Left hindlimb (tissue), 1 donor: ENCODE results near the gene KSR1.
"Not testable (repeated sequence)": the region's sequence is repeated elsewhere in the genome, so short reads cannot be mapped to it uniquely, and the experiment has no call there.

Source experiments
- DNase-seq: peaks from one replicate; pipeline ENCODE4 v3.0.0-alpha.2; 2018

Gene KSR1

DNA sequence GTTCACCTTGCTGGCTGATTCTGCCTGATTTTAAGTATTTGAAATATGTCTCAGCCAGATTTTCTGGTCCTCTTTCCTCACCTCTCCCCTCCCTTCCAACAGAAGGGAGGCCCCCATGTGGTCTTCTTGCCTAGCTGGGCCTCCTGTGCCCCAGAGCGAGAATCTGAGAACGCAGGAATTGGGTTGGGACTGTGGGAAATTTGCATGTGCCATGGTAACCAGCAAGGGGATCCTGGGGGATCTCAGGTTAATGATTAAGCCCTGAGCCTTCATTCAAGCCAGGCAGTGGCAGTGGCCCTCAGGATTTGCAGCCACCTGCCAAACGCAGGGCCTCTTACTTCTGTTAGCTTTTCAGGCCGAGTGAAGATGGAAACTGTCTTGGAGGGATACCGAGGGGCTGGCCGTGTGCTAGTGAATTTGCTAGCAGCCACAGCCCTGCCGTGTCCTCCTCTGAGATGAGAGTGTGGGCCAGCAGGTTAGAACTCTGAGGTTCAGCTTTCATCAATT lies 40.2 kb downstream of the KSR1 start:
- DNase-seq: no peak

DNA sequence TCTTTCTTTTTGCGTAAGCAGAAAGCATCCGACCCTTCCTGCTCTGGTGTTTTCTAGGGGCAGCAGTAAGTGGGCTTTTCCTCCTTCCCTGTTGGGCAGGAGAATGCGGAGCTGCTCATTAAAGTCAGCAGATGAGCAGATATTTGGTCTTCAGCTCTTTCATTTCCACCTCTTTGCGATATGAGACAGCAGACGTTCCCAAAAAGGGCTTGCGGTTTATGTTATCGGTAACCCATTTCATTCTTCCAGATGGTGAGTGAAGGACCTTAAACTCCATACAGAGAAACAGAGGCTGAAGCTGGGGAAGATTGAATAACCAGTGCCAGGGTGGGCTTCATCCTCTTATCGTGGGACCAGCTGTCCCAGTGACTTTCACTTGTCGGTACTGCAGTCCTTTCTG lies 40.7 kb downstream of the KSR1 start:
- DNase-seq: no peak

DNA sequence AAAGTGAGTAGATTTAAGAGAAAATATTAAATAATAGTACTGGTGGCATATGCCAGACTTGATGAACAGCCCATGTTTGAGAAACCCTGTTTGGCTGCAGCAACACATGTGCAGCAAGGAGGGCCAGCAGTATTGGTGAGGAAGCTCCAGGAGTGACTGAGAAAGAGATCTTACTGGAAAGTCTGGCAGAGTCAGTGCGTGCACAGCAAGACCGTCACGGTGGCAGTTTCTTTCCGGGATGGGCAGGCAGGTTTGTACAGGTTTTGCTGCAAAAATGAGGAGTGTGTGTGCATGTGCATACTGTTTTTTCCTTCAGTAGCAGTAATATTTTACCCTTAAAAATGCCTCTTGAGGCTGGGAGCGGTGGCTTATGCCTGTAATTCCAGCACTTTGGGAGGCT lies 41.4 kb downstream of the KSR1 start:
- no peak for DNase-seq

DNA sequence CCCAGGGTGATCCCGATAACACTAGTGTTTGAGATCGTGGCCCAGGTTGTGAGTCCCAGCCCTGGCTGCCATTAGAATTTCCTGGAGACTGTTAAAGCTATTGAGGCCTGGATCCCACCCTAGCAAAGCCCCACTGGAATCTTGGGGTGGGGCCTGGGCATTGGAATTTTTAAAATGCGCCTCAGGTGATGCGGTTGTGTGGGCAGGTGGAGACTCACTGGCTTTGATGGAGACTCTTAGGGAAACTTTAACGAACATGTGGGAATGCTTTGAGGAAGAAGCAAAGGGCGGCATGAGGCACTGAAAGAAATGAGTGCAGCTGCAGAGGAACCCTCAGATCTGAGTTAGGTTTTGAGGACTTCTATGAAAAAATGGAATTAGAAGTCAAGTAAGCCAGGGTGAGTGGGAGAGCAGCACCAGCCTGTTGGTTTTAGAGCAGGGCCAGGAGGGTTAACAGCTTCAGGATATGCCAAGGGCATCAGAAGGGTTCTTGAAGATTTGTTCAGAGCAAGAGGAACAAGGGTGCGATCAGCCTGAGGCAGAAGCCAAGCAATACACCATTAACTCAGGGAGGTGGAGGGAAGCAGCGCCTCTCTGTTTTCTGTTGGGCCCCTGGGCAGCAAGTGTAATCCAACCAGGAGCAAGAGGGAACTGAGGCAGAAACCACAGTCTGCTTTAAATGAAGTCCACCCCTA lies 42.5 kb downstream of the KSR1 start:
- no peak for DNase-seq

DNA sequence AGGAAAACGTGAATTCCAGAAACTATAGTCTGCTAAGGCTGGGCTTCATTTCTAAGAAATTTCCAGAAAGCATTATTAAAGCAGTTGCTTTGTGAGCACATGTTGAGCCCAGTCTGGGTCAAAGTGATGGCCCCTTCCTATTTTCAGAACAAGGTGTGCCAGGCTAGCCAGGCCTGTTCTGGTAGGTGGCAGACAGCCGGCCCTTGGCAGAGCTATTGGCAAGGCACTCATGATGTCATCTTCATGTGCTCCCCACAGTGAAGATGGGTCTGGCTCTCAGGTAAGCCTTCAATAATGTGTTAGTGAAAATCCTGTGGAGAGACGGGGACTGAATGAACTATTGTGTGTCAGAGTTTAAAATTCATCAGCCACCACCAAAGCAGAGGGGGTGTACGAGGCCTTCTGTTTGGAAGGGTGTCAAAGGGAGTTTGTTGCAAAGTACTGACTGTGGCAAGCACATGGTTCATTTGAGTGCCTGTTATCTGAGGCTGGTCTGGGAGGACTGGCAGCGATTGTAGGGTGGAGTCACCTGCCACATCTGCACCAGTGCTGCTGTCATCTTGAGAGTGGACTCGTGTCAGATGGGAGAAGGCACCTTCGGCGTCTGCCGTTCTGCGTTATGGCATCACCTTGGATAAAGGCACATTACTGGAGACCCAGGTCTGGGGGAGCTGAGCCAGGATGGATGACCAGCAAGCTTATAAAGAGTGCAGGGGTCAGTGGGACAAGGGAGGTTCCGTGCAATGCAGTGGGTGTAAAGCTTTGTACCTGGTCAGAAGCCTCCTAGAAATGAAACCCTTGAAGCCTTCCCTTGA lies 43.4 kb downstream of the KSR1 start:
- DNase-seq: no peak

DNA sequence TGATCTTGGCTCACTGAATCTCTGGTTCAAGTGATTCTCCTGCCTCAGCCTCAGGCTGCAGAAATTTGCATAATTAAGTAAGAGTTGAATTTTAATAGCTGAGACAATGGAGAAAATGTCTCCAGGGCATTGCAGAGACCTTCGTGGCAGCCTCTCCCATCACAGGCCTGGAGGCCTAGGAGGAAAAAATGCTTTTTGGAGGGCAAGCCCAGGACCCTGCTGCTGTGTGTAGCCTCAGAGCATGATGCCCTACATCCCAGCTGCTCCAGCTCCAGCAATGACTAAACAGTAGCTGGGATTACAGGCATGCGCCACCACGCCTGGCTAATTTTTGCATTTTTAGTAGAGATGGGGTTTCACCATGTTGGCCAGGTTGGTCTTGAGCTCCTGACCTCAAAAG lies 45.1 kb downstream of the KSR1 start:
- DNase-seq: not testable (repeated sequence)

DNA sequence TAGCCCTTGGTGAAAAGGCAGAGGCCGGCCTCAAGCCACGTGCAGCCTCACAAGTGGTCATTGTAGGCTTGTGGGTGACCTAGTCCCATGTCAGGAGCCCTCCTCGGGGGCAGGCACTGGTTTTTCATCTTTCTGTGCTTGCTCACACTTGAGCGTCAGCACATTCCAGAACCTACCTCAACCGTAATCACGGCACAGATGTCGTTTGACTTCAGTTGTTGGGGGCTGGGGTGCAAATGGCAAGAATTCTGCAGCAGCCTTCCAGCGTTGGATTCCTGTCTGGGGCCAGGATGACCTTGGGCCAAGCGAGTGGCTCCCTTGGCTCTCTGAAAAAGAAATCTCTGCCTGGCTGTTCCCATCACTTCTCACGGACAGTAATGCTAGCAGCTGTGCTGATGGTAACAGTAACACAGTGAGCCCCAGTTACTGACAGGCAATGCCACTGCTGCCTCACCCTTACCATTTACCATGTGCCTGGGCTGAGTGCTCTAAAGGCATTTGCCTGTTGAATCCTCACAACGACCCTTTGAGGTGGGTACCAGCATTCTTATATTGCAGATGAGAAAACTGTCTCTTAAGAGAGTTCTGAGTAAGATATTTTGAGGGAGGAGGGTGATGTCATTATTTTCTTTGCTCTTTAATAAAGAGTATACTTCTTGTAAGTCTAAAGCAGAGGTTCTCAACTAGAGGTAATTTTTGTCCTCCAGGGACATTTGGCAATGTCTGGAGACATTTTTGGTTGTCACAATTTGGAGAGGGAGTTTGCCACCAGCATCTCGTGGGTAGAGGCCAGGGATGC lies 46.5 kb downstream of the KSR1 start:
- DNase-seq: peak; percentile 72

DNA sequence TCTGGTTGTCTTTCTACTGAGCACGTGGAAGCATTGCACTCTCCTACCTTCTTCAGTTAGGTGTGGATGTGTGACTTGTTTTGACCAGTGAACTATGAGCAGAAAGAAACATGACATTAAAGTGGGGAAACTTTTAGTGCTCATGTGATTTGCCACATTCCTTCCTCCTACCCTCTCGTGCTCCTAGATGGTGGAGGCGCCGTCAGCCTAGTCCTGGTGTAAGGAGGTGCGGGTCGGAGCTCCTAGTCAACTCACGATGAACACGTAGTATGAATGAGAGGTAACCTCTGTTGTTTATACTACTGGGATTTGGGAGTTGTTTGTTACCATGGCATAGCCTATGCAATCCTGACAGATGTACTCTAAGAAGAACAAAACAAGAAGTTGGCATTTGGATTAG lies 47.4 kb downstream of the KSR1 start:
- no peak for DNase-seq

DNA sequence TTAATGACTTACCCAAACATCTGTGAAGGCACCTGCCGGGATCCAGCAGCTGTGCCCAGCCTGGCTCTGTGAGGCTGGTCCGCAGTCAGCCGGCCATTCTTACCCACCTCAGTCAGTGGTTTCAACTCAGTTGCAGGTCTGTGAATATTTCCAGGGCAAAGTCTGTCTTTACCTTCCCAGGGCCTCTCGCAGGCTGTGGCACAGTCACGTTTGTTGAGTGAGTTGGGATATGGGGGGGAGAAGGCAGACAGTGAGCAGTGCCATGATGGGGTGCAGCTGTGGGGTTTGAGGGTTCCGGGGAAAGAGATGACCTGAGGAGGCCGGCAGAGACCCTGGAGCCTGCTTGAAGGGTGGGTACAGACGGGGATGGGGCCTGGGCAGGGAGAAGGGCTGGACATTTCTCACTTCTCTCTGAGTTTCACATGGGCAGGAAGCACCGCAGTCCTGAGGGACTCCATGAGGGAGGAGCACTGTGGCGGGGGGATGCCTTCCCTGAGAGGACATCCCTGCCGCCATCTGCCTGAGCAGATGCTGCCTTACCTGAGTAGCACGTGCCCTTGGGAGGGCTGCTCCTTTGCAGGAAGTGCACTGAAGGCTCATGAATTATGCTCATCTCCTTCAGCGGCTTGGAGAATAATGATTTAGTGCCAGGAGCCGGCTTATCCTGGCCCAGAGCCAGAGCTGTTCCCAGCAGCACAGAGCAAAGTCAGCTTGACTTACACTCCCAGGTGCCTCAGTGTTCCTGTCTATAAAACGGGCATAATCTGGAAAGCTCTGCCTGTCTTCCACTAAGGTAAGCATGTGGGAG lies 48.1 kb downstream of the KSR1 start:
- no peak for DNase-seq

DNA sequence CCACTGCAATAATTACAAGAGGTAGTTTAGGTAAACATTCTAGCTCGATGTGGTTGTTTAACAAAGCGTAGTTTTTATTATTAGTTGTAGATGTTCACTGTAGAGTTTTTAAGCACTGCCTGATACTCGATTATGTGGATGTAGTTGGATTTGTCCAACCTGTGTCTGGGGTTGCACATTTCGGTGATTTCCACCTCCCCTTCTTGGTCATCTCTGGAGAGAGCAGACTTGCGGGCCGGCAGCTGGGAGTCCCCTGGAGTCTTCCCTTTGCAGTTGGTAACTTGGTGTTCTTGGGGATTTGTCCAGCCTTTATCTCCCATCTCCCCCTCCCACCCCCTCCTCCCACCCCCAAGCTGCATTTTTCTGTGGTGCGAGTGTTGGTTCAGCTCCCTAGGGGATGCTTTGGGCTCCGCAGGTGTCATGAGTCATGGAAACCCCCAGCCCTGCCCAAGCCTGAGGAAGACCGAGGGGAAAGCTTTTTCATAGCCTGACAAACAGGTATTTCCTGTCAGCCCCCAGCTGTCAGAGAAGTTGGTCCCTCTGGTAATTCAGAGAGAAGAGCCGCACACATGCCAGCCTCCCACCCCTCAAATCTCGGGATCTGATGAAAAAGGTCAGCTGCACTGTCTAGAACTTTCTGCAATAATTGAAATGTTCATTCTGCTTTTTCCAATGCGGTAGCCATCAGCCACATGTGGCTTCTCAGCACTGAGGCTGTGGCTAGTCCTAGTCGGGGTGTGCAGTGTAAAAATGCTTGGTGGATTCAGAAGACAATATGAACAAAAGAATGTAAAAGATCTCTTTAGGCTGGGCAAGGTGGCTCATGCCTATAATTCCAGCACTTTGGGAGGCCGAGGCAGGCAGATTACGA lies 50.3 kb downstream of the KSR1 start:
- DNase-seq: no peak

DNA sequence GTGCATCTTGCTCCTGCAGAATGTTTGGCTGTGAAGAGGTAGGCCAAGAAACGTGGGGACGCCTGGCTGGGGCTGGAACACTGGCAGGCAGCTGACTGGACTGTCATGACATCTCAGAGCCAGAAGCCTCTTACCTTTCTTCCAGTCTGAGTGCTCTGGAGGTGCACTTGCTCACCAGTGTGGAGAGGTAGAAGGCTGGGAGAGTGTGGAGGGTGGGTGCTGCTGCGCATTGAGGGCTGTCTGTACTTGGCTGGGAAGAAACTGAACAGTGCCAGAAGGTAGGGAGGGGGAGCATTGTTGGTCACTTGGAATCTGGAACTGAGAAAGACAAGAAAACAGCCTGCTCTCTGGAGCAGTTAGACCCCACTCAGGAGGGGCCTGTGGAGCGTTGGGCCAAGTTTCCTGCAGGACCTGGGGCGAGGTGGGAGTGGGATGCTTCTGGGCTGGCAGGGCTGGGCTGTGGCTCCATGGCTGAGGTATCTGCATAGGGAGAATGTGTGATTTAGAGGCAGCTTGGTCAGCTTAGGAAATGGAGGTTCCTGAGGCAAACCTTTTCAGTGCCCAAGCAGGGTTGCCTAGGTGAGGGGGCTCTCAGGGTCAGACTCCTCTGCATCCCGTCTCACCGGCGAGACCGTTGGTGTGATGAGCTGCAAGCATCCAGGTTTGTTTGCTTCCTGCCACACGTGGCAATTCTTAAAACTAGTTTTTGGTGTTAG lies 55.1 kb downstream of the KSR1 start:
- DNase-seq: no peak

DNA sequence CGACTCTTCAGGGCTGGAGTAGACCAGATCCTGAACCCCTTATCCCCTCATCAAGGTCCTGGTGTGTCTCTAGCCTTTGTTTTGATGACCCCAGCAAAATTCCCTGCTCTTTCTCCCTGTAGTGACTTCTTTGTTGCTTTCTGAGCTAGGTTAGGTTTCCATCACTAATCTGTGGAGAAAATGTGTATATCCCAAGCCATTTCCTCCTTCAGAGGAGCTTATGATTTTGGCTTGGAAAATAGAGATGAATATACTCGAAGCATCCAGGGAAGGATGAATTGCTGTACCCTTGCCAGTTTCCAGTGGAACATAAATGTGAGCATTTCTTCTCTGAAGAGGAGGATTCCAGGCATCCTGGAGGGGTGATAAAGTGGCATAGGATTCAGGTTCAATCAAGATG lies 55.8 kb downstream of the KSR1 start:
- no peak for DNase-seq

DNA sequence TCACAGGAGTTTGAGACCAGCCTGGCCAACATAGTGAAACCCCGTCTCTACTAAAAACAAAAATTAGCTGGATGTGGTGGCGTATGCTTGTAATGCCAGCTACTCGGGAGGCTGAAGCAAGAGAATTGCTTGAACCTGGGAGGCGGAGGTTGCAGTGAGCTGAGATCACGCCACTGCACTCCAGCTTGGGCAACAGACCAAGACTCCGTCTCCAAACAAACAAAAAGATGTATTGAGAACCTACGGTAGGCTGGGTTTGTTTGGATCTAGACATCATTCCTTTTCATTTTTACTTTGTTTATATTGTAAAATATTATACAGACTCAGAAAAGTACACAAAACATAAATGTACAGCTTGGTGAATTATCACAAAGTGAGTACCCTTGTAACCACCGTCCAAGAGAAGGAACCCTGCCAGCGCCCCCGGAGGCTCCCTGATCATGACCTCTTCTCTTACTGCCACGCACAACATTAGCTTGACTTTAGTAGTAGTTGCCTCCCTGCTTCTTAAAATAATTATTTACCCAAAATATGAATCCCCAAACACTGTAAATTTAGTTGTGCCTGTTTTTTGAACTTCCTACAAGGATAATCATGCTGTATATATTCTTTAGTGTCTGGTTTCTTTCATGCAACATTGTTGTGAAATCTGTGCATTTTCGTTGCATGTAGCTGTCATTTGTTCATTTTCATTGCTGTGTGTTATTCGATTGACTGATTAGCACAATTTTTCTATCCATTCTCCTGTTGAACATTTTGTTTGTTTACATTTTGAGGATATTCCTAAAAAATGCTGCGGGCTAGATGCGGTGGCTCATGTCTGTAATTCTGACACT lies 56.5 kb downstream of the KSR1 start:
- no peak for DNase-seq

DNA sequence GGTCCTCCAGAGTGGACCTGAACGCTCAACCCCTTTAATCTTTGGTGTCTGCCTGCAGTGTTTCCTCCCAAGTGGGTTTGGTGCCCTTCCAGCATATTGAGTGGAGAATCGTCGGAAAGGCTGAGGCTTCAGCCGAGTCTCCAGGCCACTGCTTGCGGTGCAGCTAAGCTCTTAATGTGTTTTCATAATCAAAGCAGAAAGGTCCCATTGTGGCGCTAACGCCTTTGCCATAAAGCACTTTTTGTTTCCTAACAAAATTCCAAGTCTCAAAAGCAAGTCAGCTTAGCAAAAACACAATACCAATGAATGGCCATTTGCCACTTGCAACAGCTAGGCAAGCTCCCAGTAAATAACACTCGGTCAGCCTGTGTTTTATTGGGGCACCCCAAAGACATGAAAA lies 57.6 kb downstream of the KSR1 start:
- DNase-seq: no peak

DNA sequence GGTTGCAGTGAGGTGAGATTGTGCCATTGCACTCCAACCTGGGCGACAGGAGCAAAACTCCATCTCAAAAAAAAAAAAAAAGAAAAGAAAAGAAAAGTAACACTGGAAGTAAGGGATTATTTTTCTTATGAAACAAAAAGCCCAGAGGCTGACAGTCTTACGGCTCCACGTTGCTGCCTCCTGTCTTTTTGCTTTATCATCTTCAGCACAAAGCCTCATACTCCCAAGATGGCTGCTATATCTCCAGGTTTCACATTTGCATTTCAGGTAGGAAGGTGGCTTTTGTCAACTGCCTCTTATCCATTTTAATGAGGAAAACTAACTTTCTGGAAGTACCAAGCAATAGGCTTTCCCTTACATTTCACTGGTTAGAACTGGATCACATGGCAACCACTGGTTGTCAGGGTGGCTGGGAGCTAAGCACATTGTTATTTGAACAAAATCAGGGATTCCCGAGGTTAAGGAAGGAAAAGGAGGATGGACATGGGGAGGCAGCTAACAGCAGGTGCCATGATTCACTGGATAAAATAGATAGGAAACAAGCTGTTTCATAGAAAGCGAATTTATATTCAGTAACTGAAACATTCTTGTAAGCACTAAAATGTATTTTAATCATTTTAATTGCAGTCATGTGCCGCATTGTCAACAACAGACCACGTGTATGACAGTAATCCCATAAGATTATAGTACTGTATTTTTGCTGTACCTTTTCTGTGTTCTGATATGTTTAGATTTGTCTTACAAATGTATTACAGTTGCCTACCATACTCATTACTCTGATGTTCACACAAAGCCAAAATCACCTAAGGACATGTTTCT lies 58.6 kb downstream of the KSR1 start:
- DNase-seq: no peak

DNA sequence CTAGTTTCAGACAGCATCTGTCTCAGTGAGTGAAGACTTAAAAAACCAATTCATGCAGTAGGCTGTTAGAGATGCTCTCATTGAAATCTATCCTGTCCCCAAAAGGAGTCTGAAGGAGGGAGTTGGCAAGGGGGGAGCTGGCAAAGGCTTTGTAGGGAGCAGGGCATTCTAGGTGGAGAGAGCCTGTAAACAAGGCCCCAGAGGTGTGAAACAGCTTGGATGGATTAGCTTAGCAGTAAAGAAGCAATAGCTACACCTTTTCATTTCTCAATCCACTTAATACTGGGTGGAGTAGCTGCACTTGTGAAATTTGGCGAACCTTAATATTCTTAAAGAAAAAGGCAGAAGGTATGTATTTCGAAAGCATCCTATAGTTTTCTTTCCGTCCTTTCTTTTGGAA lies 61.8 kb downstream of the KSR1 start:
- DNase-seq: no peak

DNA sequence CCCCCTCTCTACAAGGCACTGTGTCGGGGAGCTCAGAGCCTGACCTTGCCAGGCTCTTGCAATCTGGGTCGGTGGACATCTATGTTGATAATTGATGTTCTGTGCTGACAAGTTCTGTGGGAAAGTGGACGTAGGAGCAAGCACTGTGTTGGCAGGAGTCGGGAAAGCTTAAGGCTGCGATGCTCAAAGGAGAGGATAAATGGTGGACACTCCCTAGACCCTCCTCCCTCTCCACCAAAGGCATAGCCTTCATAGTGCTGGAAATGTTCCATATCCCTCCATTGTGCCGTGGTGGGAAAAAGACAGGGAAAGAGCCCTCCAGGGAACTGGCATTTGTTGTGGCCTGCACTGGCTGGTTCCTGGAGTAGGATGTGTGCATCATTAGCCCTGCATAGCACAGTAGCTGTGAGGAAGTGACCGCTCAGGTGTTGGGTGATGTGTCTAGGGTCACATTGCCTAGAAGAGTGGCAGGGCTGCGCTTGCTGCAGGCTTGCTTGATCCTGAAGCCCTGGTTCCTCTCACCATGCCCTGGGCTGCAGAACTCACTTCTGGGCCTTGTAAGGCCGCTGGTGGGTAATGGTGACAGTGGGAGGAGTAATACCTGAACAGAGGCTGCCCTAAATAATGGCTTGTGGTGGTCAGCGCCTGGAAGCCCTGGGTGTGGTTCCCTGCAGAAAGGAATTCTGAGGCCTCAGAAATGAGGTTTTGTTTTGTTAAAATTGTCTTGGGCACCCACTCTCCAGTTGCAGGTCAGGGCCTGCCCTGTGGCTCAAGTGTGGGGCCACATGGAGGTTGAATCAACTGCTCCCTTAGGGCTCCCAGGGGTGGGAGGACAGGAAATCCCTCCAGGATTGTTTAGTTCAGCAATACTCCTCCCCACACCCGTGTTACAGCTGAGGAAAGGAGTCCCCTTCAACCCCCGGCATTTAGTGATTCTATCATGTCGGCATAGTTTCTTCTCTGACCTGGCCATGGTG lies 62.6 kb downstream of the KSR1 start:
- no peak for DNase-seq

DNA sequence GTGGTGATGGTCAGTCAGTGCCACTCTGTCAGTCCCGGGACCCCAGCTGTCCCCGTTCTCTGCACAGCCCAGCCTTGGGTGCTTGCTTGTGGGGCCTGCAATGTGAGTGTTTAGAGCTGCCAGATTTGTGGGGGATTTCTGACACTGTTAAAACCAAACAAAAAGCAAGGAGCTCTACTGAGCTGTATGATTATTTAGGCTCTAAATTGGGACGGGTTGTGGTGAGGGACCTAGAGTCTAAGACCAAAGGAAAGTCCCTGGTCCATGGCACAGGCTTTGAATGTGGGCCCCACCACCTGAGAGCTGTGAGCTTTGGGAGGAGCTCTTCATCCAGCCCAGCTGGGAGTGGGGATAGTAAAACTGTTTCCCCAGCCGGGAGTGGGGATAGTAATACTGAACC lies 63.3 kb downstream of the KSR1 start:
- no peak for DNase-seq
